HepG2 (cell line): ENCODE data around the gene NUFIP2. TPM values are rescaled to one million over a fixed set of nuclear protein-coding genes. Genes with fewer than 3 reads are reported as not detected.

ENCODE experiments used
- CEBPB ChIP-seq: IDR thresholded peaks from 2 replicates; pipeline ENCODE4 v1.6.1; 2011; ENCODE audit warnings: low read depth, low read length, improper control_type of control experiment, borderline replicate concordance
- EED ChIP-seq: sonication (generic); formaldehyde crosslinking; IDR thresholded peaks from 2 replicates; pipeline ENCODE4 v1.5.0; 2020; ENCODE audit warnings: mild to moderate bottlenecking, missing genetic modification reagents
- FIP1L1 ChIP-seq: fragments of 200-400 bp; formaldehyde crosslinking; IDR thresholded peaks from 2 replicates; pipeline ENCODE4 v1.6.1; 2018; ENCODE audit warnings: low read depth, mild to moderate bottlenecking, low read length, moderate library complexity, borderline replicate concordance; ENCODE audit not compliant: insufficient read depth
- FOXK1 ChIP-seq: sonication (generic); formaldehyde crosslinking; IDR thresholded peaks from 2 replicates; pipeline ENCODE4 v1.4.0; 2020; ENCODE audit warnings: low read depth, missing genetic modification reagents, borderline replicate concordance
- HNRNPH1 ChIP-seq: fragments of 200-400 bp; formaldehyde crosslinking; optimal IDR thresholded peaks from 2 replicates; pipeline ENCODE3; 2017; ENCODE audit warnings: mild to moderate bottlenecking, low read depth, low read length
- IRX3 ChIP-seq: sonication (generic); formaldehyde crosslinking; IDR thresholded peaks from 2 replicates; pipeline ENCODE4 v1.8.1; 2023; ENCODE audit warnings: mild to moderate bottlenecking, low read depth, missing genetic modification reagents, borderline replicate concordance
- JARID2 ChIP-seq: sonication (generic); formaldehyde crosslinking; IDR thresholded peaks from 2 replicates; pipeline ENCODE4 v1.8.1; 2023; ENCODE audit warnings: missing genetic modification reagents, inconsistent platforms; ENCODE audit not compliant: insufficient replicate concordance
- MEF2D ChIP-seq: sonication (generic); formaldehyde crosslinking; IDR thresholded peaks from 2 replicates; pipeline ENCODE4 v1.5.1; 2020; ENCODE audit warnings: mild to moderate bottlenecking, missing genetic modification reagents
- NFE2L1 ChIP-seq: sonication (generic); formaldehyde crosslinking; IDR thresholded peaks from 2 replicates; pipeline ENCODE4 v1.4.0; 2020; ENCODE audit warnings: missing genetic modification reagents, mild to moderate bottlenecking, borderline replicate concordance
- NPAS2 ChIP-seq: sonication (generic); formaldehyde crosslinking; IDR thresholded peaks from 2 replicates; pipeline ENCODE4 v1.8.0; 2022; ENCODE audit warnings: mild to moderate bottlenecking, missing genetic modification reagents, borderline replicate concordance
- TBP ChIP-seq: sonication (generic); formaldehyde crosslinking; IDR thresholded peaks from 2 replicates; pipeline ENCODE4 v1.5.0; 2020; ENCODE audit warnings: missing genetic modification reagents
- ZKSCAN1 ChIP-seq: fragments of 150-350 bp; IDR thresholded peaks from 2 replicates; pipeline ENCODE4 v1.6.1; 2014; ENCODE audit warnings: low read length
- ZNF121 ChIP-seq: sonication (generic); formaldehyde crosslinking; IDR thresholded peaks from 2 replicates; pipeline ENCODE4 v1.5.0; 2020; ENCODE audit warnings: mild to moderate bottlenecking, missing genetic modification reagents
- ZNF136 ChIP-seq: sonication (generic); formaldehyde crosslinking; IDR thresholded peaks from 2 replicates; pipeline ENCODE4 v1.8.1; 2022; ENCODE audit warnings: low read depth, mild to moderate bottlenecking, moderate library complexity, missing genetic modification reagents
- ZNF234 ChIP-seq: sonication (generic); formaldehyde crosslinking; conservative IDR thresholded peaks from 2 replicates; pipeline ENCODE4 v1.5.1; 2020; ENCODE audit warnings: mild to moderate bottlenecking, missing genetic modification reagents
- ZNF451 ChIP-seq: sonication (generic); formaldehyde crosslinking; IDR thresholded peaks from 2 replicates; pipeline ENCODE4 v1.5.0; 2020; ENCODE audit warnings: mild to moderate bottlenecking, missing genetic modification reagents
- ZNF678 ChIP-seq: sonication (generic); formaldehyde crosslinking; IDR thresholded peaks from 2 replicates; pipeline ENCODE4 v1.4.0; 2020; ENCODE audit warnings: mild to moderate bottlenecking, missing genetic modification reagents
- ZNF777 ChIP-seq: sonication (generic); formaldehyde crosslinking; IDR thresholded peaks from 2 replicates; pipeline ENCODE4 v1.4.0; 2020; ENCODE audit warnings: missing genetic modification reagents
- ZSCAN30 ChIP-seq: sonication (generic); formaldehyde crosslinking; IDR thresholded peaks from 2 replicates; pipeline ENCODE4 v1.5.0; 2020; ENCODE audit warnings: mild to moderate bottlenecking, missing genetic modification reagents
- ZUFSP ChIP-seq: sonication (generic); formaldehyde crosslinking; IDR thresholded peaks from 2 replicates; pipeline ENCODE4 v1.9.0; 2021; ENCODE audit warnings: missing genetic modification reagents, mild to moderate bottlenecking, borderline replicate concordance
- polyA plus RNA-seq, 8 experiments: library from polyadenylated mRNA; depleted of rRNA in 3 of 8; stranded (reverse) in 7 of 8; unstranded in 1 of 8; fragments of >200 nt; fragmentation: Illumina TruSeq in 4 of 8; extraction: Trizol in 4 of 8; gene quantifications; 2 replicates each; pipeline versions ENCODE4 v1.2.1 to v1.2.3, GENCODE V29; 2011 to 2016; ENCODE audit warnings: low read depth in 4 of 8, missing spikeins in 1 of 8, mixed read lengths in 1 of 8; ENCODE audit not compliant: insufficient read depth in 1 of 8
- total RNA-seq, 5 experiments: library from RNA; depleted of rRNA; stranded (reverse); fragments of >200 nt; fragmentation: Illumina TruSeq; extraction: Trizol; gene quantifications; 2 replicates each; pipeline ENCODE4 v1.2.3, GENCODE V29; 2016; ENCODE audit warnings: low read depth in 1 of 5
- TF ChIP-seq, protein P1 (sequence below): sonication (generic); formaldehyde crosslinking; IDR thresholded peaks from 2 replicates; pipeline ENCODE4 v1.5.0; 2020; ENCODE audit warnings: mild to moderate bottlenecking, missing genetic modification reagents
- TF ChIP-seq, protein P2 (sequence below): sonication (generic); formaldehyde crosslinking; IDR thresholded peaks from 2 replicates; pipeline ENCODE4 v1.5.0; 2020; ENCODE audit warnings: mild to moderate bottlenecking, missing genetic modification reagents, borderline replicate concordance

The NUFIP2 gene
- total and polyA plus RNA-seq, 2 of the 13 experiments (the other 11 are each of a cell fraction or from before 2014, with no cell fraction given) = 10.3 to 30.8 TPM

- TF ChIP-seq FIP1L1 (no peak; the same call in 1 of the 2 replicates), ZUFSP (no peak), MEF2D (peak; percentile 85), JARID2 (no peak), NFE2L1 (CRISPR knock-in tag) (0 out of 2 replicates have a peak, but pooled peaks have one; percentile 46), TBP (CRISPR knock-in tag) (no peak), ZNF234 (no peak), ZNF136 (0 out of 2 replicates have a peak, but pooled peaks have one; percentile 46), ZNF678 (CRISPR knock-in tag) (peak; percentile 72; the same call in 1 of the 2 replicates), HNRNPH1 (no peak), IRX3 (CRISPR knock-in tag) (peak; percentile 91), ZKSCAN1 (no peak), FOXK1 (peak; percentile 34; the same call in 1 of the 2 replicates), ZNF451 (peak; percentile 50; the same call in 1 of the 2 replicates), EED (CRISPR knock-in tag) (peak; percentile 89), NPAS2 (CRISPR knock-in tag) (no peak), ZSCAN30 (CRISPR knock-in tag) (no peak), ZNF121 (CRISPR knock-in tag) (no peak), CEBPB (0 out of 2 replicates have a peak, but pooled peaks have one; percentile 11), ZNF777 (CRISPR knock-in tag) (peak; percentile 25; the same call in 1 of the 2 replicates)
- TF ChIP-seq, protein P1, sequence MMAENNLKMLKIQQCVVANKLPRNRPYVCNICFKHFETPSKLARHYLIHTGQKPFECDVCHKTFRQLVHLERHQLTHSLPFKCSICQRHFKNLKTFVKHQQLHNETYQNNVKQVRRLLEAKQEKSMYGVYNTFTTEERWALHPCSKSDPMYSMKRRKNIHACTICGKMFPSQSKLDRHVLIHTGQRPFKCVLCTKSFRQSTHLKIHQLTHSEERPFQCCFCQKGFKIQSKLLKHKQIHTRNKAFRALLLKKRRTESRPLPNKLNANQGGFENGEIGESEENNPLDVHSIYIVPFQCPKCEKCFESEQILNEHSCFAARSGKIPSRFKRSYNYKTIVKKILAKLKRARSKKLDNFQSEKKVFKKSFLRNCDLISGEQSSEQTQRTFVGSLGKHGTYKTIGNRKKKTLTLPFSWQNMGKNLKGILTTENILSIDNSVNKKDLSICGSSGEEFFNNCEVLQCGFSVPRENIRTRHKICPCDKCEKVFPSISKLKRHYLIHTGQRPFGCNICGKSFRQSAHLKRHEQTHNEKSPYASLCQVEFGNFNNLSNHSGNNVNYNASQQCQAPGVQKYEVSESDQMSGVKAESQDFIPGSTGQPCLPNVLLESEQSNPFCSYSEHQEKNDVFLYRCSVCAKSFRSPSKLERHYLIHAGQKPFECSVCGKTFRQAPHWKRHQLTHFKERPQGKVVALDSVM (CRISPR knock-in tag) = no peak
- TF ChIP-seq, protein P2, sequence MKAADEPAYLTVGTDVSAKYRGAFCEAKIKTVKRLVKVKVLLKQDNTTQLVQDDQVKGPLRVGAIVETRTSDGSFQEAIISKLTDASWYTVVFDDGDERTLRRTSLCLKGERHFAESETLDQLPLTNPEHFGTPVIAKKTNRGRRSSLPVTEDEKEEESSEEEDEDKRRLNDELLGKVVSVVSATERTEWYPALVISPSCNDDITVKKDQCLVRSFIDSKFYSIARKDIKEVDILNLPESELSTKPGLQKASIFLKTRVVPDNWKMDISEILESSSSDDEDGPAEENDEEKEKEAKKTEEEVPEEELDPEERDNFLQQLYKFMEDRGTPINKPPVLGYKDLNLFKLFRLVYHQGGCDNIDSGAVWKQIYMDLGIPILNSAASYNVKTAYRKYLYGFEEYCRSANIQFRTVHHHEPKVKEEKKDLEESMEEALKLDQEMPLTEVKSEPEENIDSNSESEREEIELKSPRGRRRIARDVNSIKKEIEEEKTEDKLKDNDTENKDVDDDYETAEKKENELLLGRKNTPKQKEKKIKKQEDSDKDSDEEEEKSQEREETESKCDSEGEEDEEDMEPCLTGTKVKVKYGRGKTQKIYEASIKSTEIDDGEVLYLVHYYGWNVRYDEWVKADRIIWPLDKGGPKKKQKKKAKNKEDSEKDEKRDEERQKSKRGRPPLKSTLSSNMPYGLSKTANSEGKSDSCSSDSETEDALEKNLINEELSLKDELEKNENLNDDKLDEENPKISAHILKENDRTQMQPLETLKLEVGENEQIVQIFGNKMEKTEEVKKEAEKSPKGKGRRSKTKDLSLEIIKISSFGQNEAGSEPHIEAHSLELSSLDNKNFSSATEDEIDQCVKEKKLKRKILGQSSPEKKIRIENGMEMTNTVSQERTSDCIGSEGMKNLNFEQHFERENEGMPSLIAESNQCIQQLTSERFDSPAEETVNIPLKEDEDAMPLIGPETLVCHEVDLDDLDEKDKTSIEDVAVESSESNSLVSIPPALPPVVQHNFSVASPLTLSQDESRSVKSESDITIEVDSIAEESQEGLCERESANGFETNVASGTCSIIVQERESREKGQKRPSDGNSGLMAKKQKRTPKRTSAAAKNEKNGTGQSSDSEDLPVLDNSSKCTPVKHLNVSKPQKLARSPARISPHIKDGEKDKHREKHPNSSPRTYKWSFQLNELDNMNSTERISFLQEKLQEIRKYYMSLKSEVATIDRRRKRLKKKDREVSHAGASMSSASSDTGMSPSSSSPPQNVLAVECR = peak; percentile 85
These were observed at the start of gene NUFIP2 (continued) for GRCh38 chr17:29293890-29294579.
